Astrocyte of the spinal cord (primary cell): ENCODE results near the gene TOLLIP.
A peak's percentile ranks its signal among the peaks of the same experiment; 100 is the strongest.

Source experiments
- DNase-seq: peaks from one replicate; pipeline ENCODE4 v3.0.0; 2011; ENCODE audit warnings: low read depth, low spot score
- H3K4me3 ChIP-seq: 2 replicates; pipeline ENCODE4 v1.5.1; 2011; ENCODE audit warnings: low read depth, mild to moderate bottlenecking, low read length, moderate library complexity
- in situ Hi-C: cut with HindIII; loops from 2 replicates; pipeline ENCODE4 v1.10.0; 2017; ENCODE audit warnings: low sequenced_read_pairs
- TF ChIP-seq, protein P1 (sequence below): IDR thresholded peaks from 2 replicates; pipeline ENCODE4 v1.5.1; 2012; ENCODE audit warnings: low read depth, mild to moderate bottlenecking, low read length, inconsistent platforms

The TOLLIP gene

DNA sequence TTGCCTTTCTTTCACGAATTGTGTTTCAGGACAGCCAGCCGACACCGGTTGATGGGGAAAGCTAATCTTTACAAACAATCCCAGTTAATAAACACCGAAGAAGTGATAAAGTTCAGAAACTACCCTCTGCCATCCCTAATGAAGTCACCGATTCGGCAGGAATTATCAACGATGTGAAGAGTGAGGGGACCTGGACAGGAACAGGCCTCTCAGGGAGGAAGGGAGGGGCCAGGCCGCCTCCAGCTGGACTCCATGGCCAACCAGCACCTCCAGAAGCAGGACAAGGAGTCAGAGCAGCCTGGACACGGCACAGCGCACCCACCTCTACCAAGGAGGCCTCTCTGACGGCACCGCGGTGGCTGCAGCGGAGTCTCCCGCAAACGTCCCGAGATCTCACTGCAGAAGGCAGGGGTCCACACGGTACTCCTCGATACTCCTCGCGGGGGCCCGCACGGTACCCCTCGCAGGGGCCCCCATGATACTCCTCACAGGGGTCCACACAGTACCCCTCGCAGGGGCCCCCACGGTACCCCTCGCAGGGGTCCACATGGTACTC, 3.9 kb downstream of the TOLLIP start:
- in situ Hi-C loops = no loop called here
- H3K4me3 ChIP-seq = no peak overlapping the region
- TF ChIP-seq, protein P1, sequence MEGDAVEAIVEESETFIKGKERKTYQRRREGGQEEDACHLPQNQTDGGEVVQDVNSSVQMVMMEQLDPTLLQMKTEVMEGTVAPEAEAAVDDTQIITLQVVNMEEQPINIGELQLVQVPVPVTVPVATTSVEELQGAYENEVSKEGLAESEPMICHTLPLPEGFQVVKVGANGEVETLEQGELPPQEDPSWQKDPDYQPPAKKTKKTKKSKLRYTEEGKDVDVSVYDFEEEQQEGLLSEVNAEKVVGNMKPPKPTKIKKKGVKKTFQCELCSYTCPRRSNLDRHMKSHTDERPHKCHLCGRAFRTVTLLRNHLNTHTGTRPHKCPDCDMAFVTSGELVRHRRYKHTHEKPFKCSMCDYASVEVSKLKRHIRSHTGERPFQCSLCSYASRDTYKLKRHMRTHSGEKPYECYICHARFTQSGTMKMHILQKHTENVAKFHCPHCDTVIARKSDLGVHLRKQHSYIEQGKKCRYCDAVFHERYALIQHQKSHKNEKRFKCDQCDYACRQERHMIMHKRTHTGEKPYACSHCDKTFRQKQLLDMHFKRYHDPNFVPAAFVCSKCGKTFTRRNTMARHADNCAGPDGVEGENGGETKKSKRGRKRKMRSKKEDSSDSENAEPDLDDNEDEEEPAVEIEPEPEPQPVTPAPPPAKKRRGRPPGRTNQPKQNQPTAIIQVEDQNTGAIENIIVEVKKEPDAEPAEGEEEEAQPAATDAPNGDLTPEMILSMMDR = no peak
- DNase-seq = no peak

DNA sequence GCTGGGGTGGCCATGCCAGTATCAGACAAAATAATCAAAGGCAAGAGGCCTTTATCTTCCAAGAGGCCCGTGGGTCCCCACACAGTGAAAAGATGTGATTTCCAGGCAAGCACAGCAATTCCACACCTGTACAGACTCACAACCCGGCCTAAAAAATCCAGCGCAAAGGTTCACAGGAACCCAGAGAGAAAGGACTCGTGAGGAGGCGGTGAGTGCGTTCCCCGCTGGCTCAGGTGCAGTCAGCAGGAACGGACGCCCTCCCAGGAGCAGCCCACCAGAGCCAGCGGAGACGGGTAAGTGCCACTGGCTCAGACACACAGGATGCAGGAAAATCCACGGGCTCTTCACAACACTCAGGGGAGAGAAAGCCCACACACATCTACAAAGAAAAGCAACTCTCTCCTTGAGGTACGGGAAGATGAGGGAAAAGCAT, 4.4 kb downstream of the TOLLIP start:
- DNase-seq = no peak
- in situ Hi-C loops = no loop called here
- no peak overlapping the region for H3K4me3 ChIP-seq
- TF ChIP-seq, protein P1 = no peak

DNA sequence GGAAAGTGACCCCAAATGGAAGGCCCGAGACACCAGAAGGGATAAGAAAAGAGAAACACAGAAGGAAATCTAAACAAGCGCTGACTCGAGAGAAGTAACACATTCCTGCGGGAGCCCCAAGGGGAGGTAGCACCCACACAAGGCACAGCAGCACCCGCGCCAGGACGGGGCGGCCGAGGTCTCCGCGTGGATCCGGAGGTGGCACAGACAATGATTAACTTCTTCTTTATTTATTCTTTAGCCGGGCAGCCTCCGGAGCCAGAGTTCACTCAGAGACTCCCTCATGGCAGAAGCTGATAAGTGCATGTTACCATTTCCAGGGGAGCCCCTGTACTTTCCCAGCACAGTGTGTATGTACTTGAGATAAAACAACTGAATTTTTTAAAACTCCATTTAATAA, 5.1 kb downstream of the TOLLIP start:
- TF ChIP-seq, protein P1 = no peak
- in situ Hi-C loops = no loop called here
- no peak for DNase-seq
- H3K4me3 ChIP-seq = no peak overlapping the region

DNA sequence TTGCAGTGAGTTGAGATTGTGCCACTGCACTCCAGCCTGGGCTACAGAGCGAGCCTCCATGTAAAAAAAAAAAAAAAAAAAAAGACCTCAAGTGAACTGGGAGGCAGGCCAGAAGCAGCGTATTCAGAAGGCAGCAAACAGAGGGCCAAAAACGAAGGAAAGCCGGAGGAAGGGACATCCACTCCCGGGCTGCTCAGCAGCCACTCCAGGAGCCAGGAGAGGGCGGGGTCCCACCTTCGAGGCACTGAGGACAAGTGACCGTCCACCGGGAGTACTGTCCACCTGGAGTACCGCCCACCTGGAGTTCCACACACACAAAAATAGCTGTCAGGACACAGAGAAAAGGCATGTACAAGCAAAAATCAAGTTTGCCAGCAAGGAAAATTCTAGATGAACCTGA, 5.5 kb downstream of the TOLLIP start:
- in situ Hi-C loops = no loop called here
- no peak overlapping the region for H3K4me3 ChIP-seq

DNA sequence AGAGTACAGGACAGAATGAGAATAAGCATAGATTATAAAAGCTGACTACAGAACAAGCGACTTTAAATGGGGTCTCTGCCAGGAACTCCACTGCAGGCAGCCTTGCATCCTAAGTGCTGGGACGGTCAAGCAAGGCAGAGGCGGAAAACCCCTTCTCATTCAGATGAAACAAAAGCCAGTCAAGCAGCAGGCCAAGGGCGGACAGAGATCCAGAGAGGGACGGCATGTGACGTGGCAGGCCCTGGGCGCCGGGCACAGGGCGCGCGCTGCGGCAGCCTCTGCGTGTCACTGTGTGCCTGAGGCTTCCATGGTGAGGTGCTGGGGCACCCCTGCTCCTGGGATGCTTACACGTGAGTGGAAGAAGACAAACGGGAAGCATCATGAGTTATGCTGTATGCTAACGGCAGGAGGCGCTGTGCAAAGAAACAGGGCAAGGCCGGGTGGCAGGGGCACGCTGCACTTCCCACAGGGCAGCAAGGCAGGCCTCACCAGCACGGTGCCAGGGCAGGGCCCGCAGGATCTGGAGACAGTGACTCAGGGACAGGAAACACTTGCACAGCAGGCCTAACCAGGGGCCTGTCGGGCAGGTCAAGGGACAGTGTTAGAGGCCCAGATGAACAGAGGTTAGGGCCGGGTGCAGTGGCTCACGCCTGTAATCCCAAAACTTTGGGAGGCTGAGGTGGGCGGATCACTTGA, 6.2 kb downstream of the TOLLIP start:
- no peak for DNase-seq
- in situ Hi-C loops = no loop called here
- no peak overlapping the region for H3K4me3 ChIP-seq
- TF ChIP-seq, protein P1 = peak; percentile 65

More for the DNA sequence above, 5.5 kb downstream of the TOLLIP start:
- TF ChIP-seq, protein P1 = no peak
- DNase-seq = no peak

DNA sequence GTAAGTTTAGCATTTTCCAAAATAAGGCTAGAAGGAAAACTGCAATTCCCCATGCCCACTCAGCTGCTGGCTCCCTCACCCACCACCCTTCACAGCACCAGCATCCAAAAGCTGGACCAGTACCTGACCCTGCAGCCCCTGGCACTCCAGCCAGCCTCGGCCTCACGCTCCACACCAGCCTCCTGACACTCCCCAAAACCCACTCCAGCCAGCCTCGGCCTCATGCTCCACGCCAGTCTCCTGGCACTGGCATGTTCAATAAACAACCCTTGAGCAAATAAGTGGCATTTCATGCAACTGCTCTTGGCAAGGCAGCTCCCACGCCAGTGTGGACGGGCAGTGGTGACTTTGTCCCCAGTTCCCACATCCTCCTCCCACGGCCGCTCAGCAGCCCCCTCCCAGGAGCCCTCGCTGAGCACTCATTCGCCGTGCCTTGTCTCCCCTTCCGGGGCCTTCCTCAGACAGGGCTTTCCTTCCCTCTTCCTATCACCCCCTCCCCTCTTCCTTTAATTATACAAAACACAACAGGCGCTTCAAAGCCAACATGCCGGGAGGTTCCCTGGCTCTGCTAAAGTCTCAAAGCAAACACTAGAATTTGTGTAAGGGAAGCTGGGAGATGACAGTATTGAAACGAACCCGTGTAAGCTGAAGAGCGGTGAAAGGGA, 6.8 kb downstream of the TOLLIP start:
- in situ Hi-C loops = no loop called here
- TF ChIP-seq, protein P1 = no peak
- no peak overlapping the region for H3K4me3 ChIP-seq
- DNase-seq = no peak
